GM21717 (cell line): Measurements from ENCODE around the gene HLA-DRB5.
A peak's percentile ranks its signal among the peaks of the same experiment; 100 is the strongest.
"Not testable (repeated sequence)": the region's sequence is repeated elsewhere in the genome, so short reads cannot be mapped to it uniquely, and the experiment has no call there.

Experiments
- ATAC-seq: cut with Tn5 transposase; IDR thresholded peaks from one replicate; pipeline ENCODE4 v1.9.1; 2021; ENCODE audit warnings: mild to moderate bottlenecking, moderate library complexity; ENCODE audit not compliant: unreplicated experiment

HLA-DRB5 gene

DNA sequence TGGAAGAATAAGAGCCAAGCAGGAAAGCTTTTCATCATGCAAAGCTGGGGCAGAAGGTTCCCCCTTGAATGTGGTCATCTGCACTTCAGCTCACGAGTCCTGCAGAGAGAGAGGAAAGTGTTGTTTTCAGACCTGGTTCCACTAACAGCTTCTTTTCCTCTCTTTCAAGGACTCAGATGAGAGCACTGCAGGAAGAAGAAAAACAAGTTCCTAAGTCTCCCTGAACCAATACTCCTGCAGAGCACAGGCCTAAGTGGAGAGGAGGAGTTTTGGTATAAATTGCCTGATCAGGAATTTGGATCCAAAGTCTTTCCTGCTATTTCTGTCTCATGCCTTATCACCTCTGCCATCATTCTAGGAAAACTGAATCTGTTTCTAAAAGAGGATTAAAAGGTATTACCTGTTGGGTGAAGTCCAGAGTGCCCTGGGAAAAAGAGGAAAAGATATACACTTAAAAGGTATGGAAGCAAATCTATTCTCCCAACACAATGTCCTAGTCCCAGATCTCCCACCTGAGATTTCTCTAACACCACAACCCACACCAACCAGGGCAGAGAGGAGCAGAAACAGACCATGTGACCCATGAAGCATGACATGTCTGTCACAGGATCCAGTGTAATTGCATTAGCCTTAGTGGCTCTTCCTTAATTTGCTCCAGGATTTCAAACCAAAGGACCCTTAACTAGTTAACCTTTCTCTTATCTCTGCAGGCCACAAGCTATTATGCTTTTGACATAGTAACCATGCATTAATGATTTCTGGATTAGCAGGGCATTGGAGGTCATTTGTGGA lies 12.2 kb downstream of the HLA-DRB5 start:
- no peak for ATAC-seq

DNA sequence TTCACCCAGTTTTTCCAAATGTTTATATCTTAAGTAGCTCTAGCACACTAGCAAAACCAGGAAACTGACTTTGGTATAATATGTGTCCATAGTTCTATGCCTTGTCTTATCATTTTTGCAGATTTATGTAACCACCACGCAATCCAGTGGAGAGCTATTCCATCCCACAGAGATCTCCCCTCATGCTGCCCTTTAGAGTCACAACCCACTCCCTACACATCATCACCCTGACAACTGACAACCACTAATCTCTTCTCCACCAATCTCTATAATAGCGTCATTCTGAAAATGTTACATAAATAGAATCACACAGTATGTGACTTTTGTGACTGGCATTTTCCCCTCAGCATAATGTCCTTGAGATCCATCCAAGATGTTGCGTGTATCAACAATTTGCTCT lies 29.1 kb downstream of the HLA-DRB5 start:
- ATAC-seq = no peak

- no peak for ATAC-seq
Measured at GRCh38 chr6:32492351-32492750, 37.7 kb downstream of the HLA-DRB5 start.

GRCh38 chr6:32491700-32492099 lies 38.4 kb downstream of the HLA-DRB5 start:
- no peak for ATAC-seq

DNA sequence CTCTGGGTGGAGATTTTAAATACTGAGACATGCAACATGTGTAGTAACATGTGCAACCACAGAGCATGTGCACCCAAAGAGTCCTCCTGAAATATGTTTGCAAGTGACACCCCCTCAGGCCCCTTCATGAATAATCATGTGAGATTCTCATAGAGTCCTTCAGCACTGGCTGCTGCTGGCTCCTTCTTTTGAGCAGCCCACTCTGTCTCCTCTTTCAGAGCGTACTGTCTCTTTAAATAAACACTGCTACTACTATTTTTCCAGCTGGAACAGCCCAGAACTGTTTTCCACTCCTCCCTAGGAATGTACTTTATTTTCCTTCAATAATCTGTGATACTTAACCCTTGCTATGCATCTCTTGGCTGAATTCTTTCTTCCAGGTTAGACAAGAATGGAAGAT lies 42.0 kb downstream of the HLA-DRB5 start:
- ATAC-seq = no peak

DNA sequence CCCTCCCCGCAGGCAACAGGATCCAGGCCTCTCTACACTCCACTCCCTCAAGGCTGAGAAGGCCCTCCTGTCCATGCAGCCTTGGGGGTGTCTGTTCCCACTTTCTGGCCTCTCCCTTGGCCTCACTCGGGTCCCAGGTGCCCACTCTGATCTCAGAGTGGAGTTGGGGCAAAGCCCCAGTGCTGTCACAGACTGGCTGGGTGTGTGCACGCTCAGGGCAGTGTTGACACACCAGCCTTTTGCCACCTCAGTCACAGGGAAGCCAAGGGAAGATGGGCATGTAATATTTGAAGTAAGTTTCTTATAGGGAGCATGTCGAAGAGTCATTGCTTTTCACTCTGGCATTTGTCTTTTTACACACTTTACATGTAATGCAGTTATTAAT lies 45.5 kb downstream of the HLA-DRB5 start:
- no peak for ATAC-seq

GRCh38 chr6:32483968-32484613 lies 46.0 kb downstream of the HLA-DRB5 start:
- no peak for ATAC-seq

- no peak for ATAC-seq
Measured at GRCh38 chr6:32475392-32476206, 54.5 kb downstream of the HLA-DRB5 start.

- ATAC-seq = peak; percentile 86
Measured at GRCh38 chr6:32473376-32474348, 56.4 kb downstream of the HLA-DRB5 start.

- ATAC-seq = peak; percentile 17
Measured at GRCh38 chr6:32472781-32473375, 57.2 kb downstream of the HLA-DRB5 start.

GRCh38 chr6:32467743-32468503 lies 62.2 kb downstream of the HLA-DRB5 start:
- ATAC-seq = not testable (repeated sequence)
